DOHH2 (cell line): ENCODE measurements around the gene S1PR2.

Experiments
- H3F3A ChIP-seq: fragments of 200-600 bp; sonication (generic), shearing (Covaris generic); 2 replicates; pipeline ENCODE4 v1.6.0; 2016; ENCODE audit warnings: antibody characterized with exemption, mild to moderate bottlenecking; ENCODE audit not compliant: control insufficient read depth, insufficient read depth
- H3K27ac ChIP-seq: fragments of 200-600 bp; sonication (generic); 2 replicates; pipeline ENCODE4 v1.5.1; 2014; ENCODE audit warnings: low read depth, mild to moderate bottlenecking, low read length, moderate library complexity
- H3K27me3 ChIP-seq: fragments of 200-600 bp; sonication (generic); 2 replicates; pipeline ENCODE4 v1.6.1; 2014; ENCODE audit warnings: mild to moderate bottlenecking, low read length, mixed read lengths; ENCODE audit not compliant: control insufficient read depth
- H3K36me3 ChIP-seq: fragments of 200-600 bp; sonication (generic); 2 replicates; pipeline ENCODE4 v1.6.1; 2014; ENCODE audit warnings: mild to moderate bottlenecking, low read length, moderate library complexity, mixed read lengths; ENCODE audit not compliant: control insufficient read depth
- H3K4me1 ChIP-seq: fragments of 200-600 bp; sonication (generic); 2 replicates; pipeline ENCODE4 v1.6.1; 2014; ENCODE audit warnings: mild to moderate bottlenecking, low read length, mixed read lengths; ENCODE audit not compliant: control insufficient read depth
- H3K4me2 ChIP-seq: fragments of 200-600 bp; sonication (generic); 2 replicates; pipeline ENCODE4 v1.6.0; 2014; ENCODE audit warnings: mild to moderate bottlenecking, low read length, moderate library complexity
- H3K4me3 ChIP-seq: fragments of 200-600 bp; sonication (generic); 2 replicates; pipeline ENCODE4 v1.5.1; 2014; ENCODE audit warnings: mild to moderate bottlenecking, low read length, mixed read lengths
- H3K79me2 ChIP-seq: fragments of 200-600 bp; sonication (generic); 2 replicates; pipeline ENCODE4 v1.6.1; 2014; ENCODE audit warnings: mild to moderate bottlenecking, low read length, mixed read lengths; ENCODE audit not compliant: control insufficient read depth
- H3K9me2 ChIP-seq: fragments of 200-600 bp; sonication (generic); replicated peaks from 2 replicates; pipeline ENCODE4 v1.6.1; 2014; ENCODE audit warnings: mild to moderate bottlenecking, low read length, mixed read lengths; ENCODE audit not compliant: control insufficient read depth
- H3K9me3 ChIP-seq: fragments of 200-600 bp; sonication (generic); 2 replicates; pipeline ENCODE4 v1.6.1; 2014; ENCODE audit warnings: antibody characterized with exemption, low read length, mixed read lengths; ENCODE audit not compliant: control insufficient read depth, insufficient read depth
- H4K20me1 ChIP-seq: fragments of 200-600 bp; sonication (generic); 2 replicates; pipeline ENCODE4 v1.6.0; 2014; ENCODE audit warnings: low read depth, mild to moderate bottlenecking, antibody characterized with exemption, low read length, moderate library complexity; ENCODE audit not compliant: control insufficient read depth, insufficient read depth
- CTCF ChIP-seq: fragments of 200-600 bp; sonication (generic); IDR thresholded peaks from one replicate; pipeline ENCODE4 v1.5.1; 2014; ENCODE audit warnings: antibody characterized with exemption, mild to moderate bottlenecking, low read depth, low read length; ENCODE audit not compliant: poor library complexity, severe bottlenecking
- EZH2phosphoT487 ChIP-seq: fragments of 200-600 bp; sonication (generic); IDR thresholded peaks from 2 replicates; pipeline ENCODE4 v1.6.1; 2017; ENCODE audit warnings: borderline replicate concordance, mild to moderate bottlenecking, antibody characterized with exemption, low read length, moderate library complexity, mixed read lengths

The S1PR2 gene

GRCh38 chr19:10277795-10278589 lies 46.9 kb upstream of the S1PR2 start:
- TF ChIP-seq CTCF (no peak), EZH2phosphoT487 (no peak)
- Histone ChIP-seq H3K27ac (no peak overlapping the region), H3K79me2 (peaks cover 29% of the 10 kb centered on the region), H3K36me3 (peaks cover 58% of the 10 kb centered on the region), H3K27me3 (no peaks in the 10 kb centered on the region), H3K4me2 (no peak overlapping the region), H3K4me3 (no peak overlapping the region), H3K4me1 (peaks cover 8% of the 10 kb centered on the region), H3K9me3 (no peaks in the 10 kb centered on the region), H4K20me1 (no peaks in the 10 kb centered on the region; the same call in 1 of the 2 replicates), H3K9me2 (no peaks in the 10 kb centered on the region), H3F3A (no peaks in the 10 kb centered on the region)

DNA sequence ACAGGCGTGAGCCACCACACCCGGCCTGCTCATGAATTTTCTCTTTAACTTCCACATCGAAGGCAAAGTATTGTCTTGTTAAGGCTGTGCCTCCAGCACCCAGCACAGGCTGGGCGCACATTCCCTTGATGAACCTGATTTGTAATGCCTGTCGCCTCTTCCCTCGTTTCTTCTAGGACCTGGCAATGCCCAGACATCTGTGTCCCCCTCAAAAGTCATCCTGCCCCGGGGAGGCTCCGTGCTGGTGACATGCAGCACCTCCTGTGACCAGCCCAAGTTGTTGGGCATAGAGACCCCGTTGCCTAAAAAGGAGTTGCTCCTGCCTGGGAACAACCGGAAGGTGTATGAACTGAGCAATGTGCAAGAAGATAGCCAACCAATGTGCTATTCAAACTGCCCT lies 43.5 kb upstream of the S1PR2 start:
- Histone ChIP-seq H4K20me1 (peaks cover 8% of the 10 kb centered on the region; the same call in 1 of the 2 replicates), H3K4me1 (peaks cover 37% of the 10 kb centered on the region), H3K27me3 (no peaks in the 10 kb centered on the region), H3K27ac (no peak overlapping the region), H3F3A (peaks cover 10% of the 10 kb centered on the region), H3K4me3 (no peak overlapping the region), H3K79me2 (peaks cover 46% of the 10 kb centered on the region), H3K9me2 (no peaks in the 10 kb centered on the region), H3K9me3 (no peaks in the 10 kb centered on the region), H3K4me2 (no peak overlapping the region), H3K36me3 (peaks cover 57% of the 10 kb centered on the region)
- TF ChIP-seq EZH2phosphoT487 (no peak), CTCF (no peak)

DNA sequence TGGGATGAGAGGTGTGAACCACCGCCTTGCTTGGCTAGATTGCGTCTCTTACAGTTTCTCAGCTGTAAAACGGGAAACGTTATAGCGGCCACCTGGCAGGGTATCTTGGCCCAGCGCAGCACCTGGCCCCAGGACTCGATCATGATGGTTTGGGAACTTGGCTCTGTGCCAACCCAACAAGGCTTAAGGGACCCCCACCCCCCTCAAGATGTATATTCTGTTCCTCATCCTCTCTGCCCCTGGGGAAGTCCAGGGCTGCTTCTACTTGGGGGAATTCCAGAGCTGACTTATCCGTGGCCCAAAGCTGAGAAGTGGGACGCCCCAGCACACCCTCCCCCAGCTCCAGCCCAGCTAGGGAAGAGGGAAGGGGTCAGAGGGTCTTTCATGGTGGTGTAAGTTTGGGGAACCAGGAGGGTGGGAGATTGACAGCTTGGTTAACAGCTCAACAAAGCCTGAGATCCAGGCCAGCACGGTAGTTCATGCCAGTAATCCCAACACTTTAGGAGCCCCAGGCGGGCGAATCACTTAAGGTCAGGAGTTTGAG lies 40.5 kb upstream of the S1PR2 start:
- Histone ChIP-seq H3K9me2 (no peaks in the 10 kb centered on the region), H3K36me3 (peaks cover 32% of the 10 kb centered on the region), H3K9me3 (no peaks in the 10 kb centered on the region), H3K4me1 (peaks cover 46% of the 10 kb centered on the region), H4K20me1 (peaks cover 8% of the 10 kb centered on the region; the same call in 1 of the 2 replicates), H3K27ac (peak overlapping the region; percentile 90), H3K4me3 (peak overlapping the region; percentile 77), H3F3A (peaks cover 10% of the 10 kb centered on the region), H3K79me2 (peaks cover 40% of the 10 kb centered on the region), H3K27me3 (no peaks in the 10 kb centered on the region), H3K4me2 (peak overlapping the region; percentile 98)
- TF ChIP-seq CTCF, result no peak
- TF ChIP-seq EZH2phosphoT487, result no peak
